B cell (primary cell): ENCODE data around the gene VPS13D. TPM values are rescaled to one million over a fixed set of nuclear protein-coding genes. Genes with fewer than 3 reads are reported as not detected.

Source experiments
- ATAC-seq: fragments of 200-7000 bp; cut with Tn5 transposase; one replicate; pipeline ENCODE4 v1.10.0; 2021; ENCODE audit warnings: low read depth, mild to moderate bottlenecking, moderate number of reproducible peaks, moderate library complexity
- CTCF ChIA-PET: fragments of 350-600 bp; sonication (Branson Sonifier 250); formaldehyde crosslinking; loops from one replicate; lab custom pipeline; 2021; ENCODE audit warnings: antibody characterized with exemption, inconsistent platforms; lab: Charles Lee
- POLR2A ChIA-PET: fragments of 350-600 bp; sonication (Branson Sonifier 250); formaldehyde crosslinking; loops from one replicate; lab custom pipeline; 2021; ENCODE audit warnings: antibody characterized with exemption; lab: Charles Lee
- DNase-seq: peaks from one replicate; pipeline ENCODE4 v3.0.0; 2013
- H2AFZ ChIP-seq: 2 replicates; pipeline ENCODE4 v1.6.1; 2012; ENCODE audit warnings: mild to moderate bottlenecking, low read depth, low read length; ENCODE audit not compliant: insufficient read depth, poor library complexity, severe bottlenecking
- H3K27ac ChIP-seq, 2 donors: 1 replicate in 1 of 2; 2 replicates in 1 of 2; pipeline ENCODE4 v1.5.1; 2012 to 2013; ENCODE audit warnings: low read length in 2 of 2, mild to moderate bottlenecking in 2 of 2, moderate library complexity in 1 of 2
- H3K27me3 ChIP-seq, 4 experiments: fragments of 200-600 bp in 1 of 4; sonication (generic) in 1 of 4; replicated peaks in 1 of 4; 1 replicate in 2 of 4; 2 replicates in 2 of 4; pipeline versions ENCODE4 v1.6.1 to v1.7.0; 2013 to 2016; ENCODE audit warnings: low read length in 3 of 4, mild to moderate bottlenecking in 2 of 4, mixed read lengths in 1 of 4, moderate library complexity in 1 of 4; ENCODE audit not compliant: insufficient read depth in 4 of 4, control insufficient read depth in 3 of 4; ENCODE audit errors: control extremely low read depth in 1 of 4
- H3K36me3 ChIP-seq, 2 experiments: replicated peaks in 1 of 2; 1 replicate in 1 of 2; 2 replicates in 1 of 2; pipeline versions ENCODE4 v1.6.1 to v1.7.1; 2013; ENCODE audit warnings: low read length in 1 of 2; ENCODE audit not compliant: insufficient read depth in 2 of 2, control insufficient read depth in 1 of 2; ENCODE audit errors: control extremely low read depth in 1 of 2, extremely low read depth in 1 of 2
- H3K4me1 ChIP-seq, 2 donors: fragments of 200-600 bp in 1 of 2; sonication (generic) in 1 of 2; 1 replicate in 1 of 2; 2 replicates in 1 of 2; pipeline versions ENCODE4 v1.5.1 to v1.6.1; 2013 to 2017; ENCODE audit warnings: low read length in 2 of 2; ENCODE audit not compliant: control insufficient read depth in 2 of 2, insufficient read depth in 2 of 2
- H3K4me2 ChIP-seq: replicated peaks from 2 replicates; pipeline ENCODE3; 2012; ENCODE audit warnings: mild to moderate bottlenecking, low read depth, low read length; ENCODE audit not compliant: poor library complexity, severe bottlenecking
- H3K4me3 ChIP-seq, 5 experiments: fragments of 200-600 bp in 1 of 5; sonication (generic) in 1 of 5; 1 replicate in 3 of 5; 2 replicates in 2 of 5; pipeline versions ENCODE4 v1.5.1 to v1.7.0; 2011 to 2016; ENCODE audit warnings: low read length in 4 of 5, mild to moderate bottlenecking in 4 of 5, low read depth in 2 of 5, control low read depth in 1 of 5, moderate library complexity in 1 of 5; ENCODE audit not compliant: insufficient read depth in 1 of 5; ENCODE audit errors: control extremely low read depth in 1 of 5, extremely low read depth in 1 of 5
- H3K79me2 ChIP-seq: fragments of 200-600 bp; sonication (generic); one replicate; pipeline ENCODE4 v1.6.0; 2016; ENCODE audit warnings: low read length; ENCODE audit not compliant: control insufficient read depth, insufficient read depth
- H3K9ac ChIP-seq: fragments of 200-600 bp; sonication (generic); 2 replicates; pipeline ENCODE4 v1.6.1; 2017; ENCODE audit warnings: mild to moderate bottlenecking, low read length, moderate library complexity
- H3K9me3 ChIP-seq, 3 donors: one replicate each; pipeline versions ENCODE4 v1.6.1 to v1.7.1; 2013; ENCODE audit warnings: low read length in 2 of 3; ENCODE audit not compliant: control insufficient read depth in 2 of 3, insufficient read depth in 1 of 3; ENCODE audit errors: control extremely low read depth in 1 of 3
- H4K20me1 ChIP-seq: 2 replicates; pipeline ENCODE4 v1.6.0; 2012; ENCODE audit warnings: mild to moderate bottlenecking, low read length; ENCODE audit not compliant: insufficient read depth, control insufficient read depth, poor library complexity, severe bottlenecking
- H3K27ac Mint-ChIP-seq: one replicate; pipeline ENCODE4 v1.8.0; 2021; ENCODE audit warnings: mixed read lengths
- H3K27me3 Mint-ChIP-seq: one replicate; pipeline ENCODE4 v1.8.0; 2021; ENCODE audit warnings: mixed read lengths
- H3K4me1 Mint-ChIP-seq: one replicate; pipeline ENCODE4 v1.8.0; 2021; ENCODE audit warnings: mixed read lengths
- H3K4me3 Mint-ChIP-seq: one replicate; pipeline ENCODE4 v1.8.0; 2021; ENCODE audit warnings: mixed read lengths
- H3K9me3 Mint-ChIP-seq: one replicate; pipeline ENCODE4 v1.8.0; 2022; ENCODE audit warnings: mixed read lengths; ENCODE audit not compliant: insufficient read depth
- CTCF ChIP-seq: fragments of 200-600 bp; IDR thresholded peaks from one replicate; pipeline ENCODE4 v1.8.0; 2022; ENCODE audit warnings: antibody characterized with exemption, mild to moderate bottlenecking
- EZH2 ChIP-seq: IDR thresholded peaks from 2 replicates; pipeline ENCODE4 v1.6.1; 2012; ENCODE audit warnings: borderline replicate concordance, low read depth, mild to moderate bottlenecking, moderate library complexity, low read length; ENCODE audit not compliant: insufficient read depth, poor library complexity, severe bottlenecking
- WGBS: methylation state at CpG from one replicate; pipeline ENCODE4 v1.1.5; 2013; ENCODE audit warnings: missing lambda C conversion rate; ENCODE audit not compliant: insufficient coverage; 5-methylcytosine and 5-hydroxymethylcytosine counted together
- intact Hi-C: fragments of 100-400 bp; cut with micrococcal nuclease; formaldehyde crosslinking; loops from one replicate; pipeline ENCODE4 v1.10.0; 2022
- polyA plus RNA-seq: library from polyadenylated mRNA; depleted of rRNA; stranded (reverse); fragments of >200 nt; gene quantifications from 2 replicates; pipeline ENCODE4 v1.2.3, GENCODE V29; 2012
- total RNA-seq, 2 donors: library from RNA; stranded (reverse); fragments of 120-200 nt in 1 of 2; gene quantifications; 1 replicate in 1 of 2; 2 replicates in 1 of 2; pipeline versions ENCODE4 v1.2.3 to v1.2.4, GENCODE V29; 2013 to 2022

VPS13D gene
- total and polyA plus RNA-seq, 2 donors (not counting 1 experiment from before 2014, with no cell fraction given), result 29.9 to 104 TPM

DNA sequence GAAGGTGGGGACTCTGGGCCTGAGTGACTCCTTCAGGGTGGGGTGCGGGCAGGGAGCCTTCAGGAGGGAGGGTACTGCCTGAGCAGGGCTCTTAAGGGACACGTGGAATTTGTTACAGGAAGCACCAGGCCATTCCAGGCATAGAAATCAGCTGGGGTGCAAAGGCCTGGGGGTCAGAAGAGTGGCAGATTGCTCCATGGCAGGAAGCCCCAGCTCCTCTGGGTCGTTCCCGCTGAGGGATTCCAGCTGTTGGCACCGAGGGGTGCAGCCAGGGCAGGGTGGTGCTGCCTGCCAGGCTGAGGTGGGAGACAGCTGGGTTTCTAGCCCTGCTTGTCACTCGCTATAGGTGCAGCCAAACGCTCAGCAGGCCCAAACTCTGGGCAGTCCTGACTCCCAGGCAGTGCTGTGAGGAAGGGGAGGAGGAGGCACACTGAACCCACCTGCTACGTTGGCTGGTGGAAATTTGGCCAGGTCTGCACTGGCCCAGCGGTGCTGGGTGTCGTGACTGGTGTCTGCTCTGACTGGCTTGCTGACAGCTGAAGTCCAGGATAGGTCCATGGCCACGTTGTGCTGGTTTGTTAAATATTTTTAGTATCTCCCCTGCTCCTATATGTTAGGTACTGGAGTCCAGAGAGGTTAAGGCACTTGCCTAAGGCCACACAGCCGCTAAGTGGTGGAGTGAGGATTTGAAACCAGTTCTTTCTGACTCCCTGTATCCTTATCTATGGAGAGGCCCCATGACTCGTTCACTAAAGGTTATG, 43.7 kb upstream of the VPS13D start:
- ChIA-PET POLR2A (interaction anchor here (0.6 to 0.8 kb wide), 4 partner anchors 53 to 277 kb away, joined by 3 to 5 read pairs (median 4); no protein-coding TSS in a partner anchor), CTCF (interaction anchor here (0.6 to 8.3 kb wide), 3 partner anchors 10 to 62 kb away, joined by 3 to 96 read pairs (median 7); no protein-coding TSS in a partner anchor)
- H3K27me3 Mint-ChIP-seq, result no peaks in the 10 kb centered on the region
- peak overlapping the region; percentile 37 for H3K27ac Mint-ChIP-seq
- Histone ChIP-seq H3K9me3 (no peaks in the 10 kb centered on the region), H3K27me3 (no peaks in the 10 kb centered on the region), H2AFZ (no peak overlapping the region), H3K4me1 (peaks cover 17 to 50% of the 10 kb centered on the region in 2 donors), H3K27ac (no peak overlapping the region), H3K4me3 (no peak overlapping the region), H3K79me2 (peaks cover 78% of the 10 kb centered on the region), H3K36me3 (peaks cover 0 to 39% of the 10 kb centered on the region in 2 experiments), H4K20me1 (peaks cover 84% of the 10 kb centered on the region), H3K9ac (no peak overlapping the region), H3K4me2 (no peak overlapping the region)
- intact Hi-C loops, result loop anchor here (2.0 kb wide), 1 partner anchor 33 kb away; no protein-coding TSS in a partner anchor
- no peaks in the 10 kb centered on the region for H3K9me3 Mint-ChIP-seq
- H3K4me1 Mint-ChIP-seq, result peaks cover 57% of the 10 kb centered on the region
- no peak overlapping the region for H3K4me3 Mint-ChIP-seq
- 78% methylated on average over 8 of the region's 13 CpGs for WGBS
- TF ChIP-seq EZH2, result no peak
- DNase-seq, result no peak
- ATAC-seq, result no peak

GRCh38 chr1:12186679-12186985, 43.2 kb upstream of the VPS13D start:
- POLR2A ChIA-PET, result interaction anchor here (0.6 kb wide), 1 partner anchor 54 kb away, joined by 3 read pairs; no protein-coding TSS in a partner anchor
- H2AFZ ChIP-seq, result no peak overlapping the region
- H3K27me3 ChIP-seq, result no peaks in the 10 kb centered on the region
- ATAC-seq, result no peak
- DNase-seq, result no peak
- H3K9me3 ChIP-seq, result no peaks in the 10 kb centered on the region
- 93% methylated on average over 4 of the region's 4 CpGs for WGBS
- H3K4me1 Mint-ChIP-seq, result peaks cover 56% of the 10 kb centered on the region
- peak overlapping the region; percentile 20 for H3K27ac Mint-ChIP-seq
- H3K4me3 ChIP-seq, result no peak overlapping the region
- no peaks in the 10 kb centered on the region for H3K9me3 Mint-ChIP-seq
- peaks cover 79% of the 10 kb centered on the region for H4K20me1 ChIP-seq
- no peak overlapping the region for H3K27ac ChIP-seq
- intact Hi-C loops, result no loop called here
- peaks cover 0 to 43% of the 10 kb centered on the region in 2 experiments for H3K36me3 ChIP-seq
- TF ChIP-seq EZH2 (no peak), CTCF (no peak)
- H3K9ac ChIP-seq, result no peak overlapping the region
- H3K27me3 Mint-ChIP-seq, result no peaks in the 10 kb centered on the region
- CTCF ChIA-PET, result interaction anchor here (1.0 to 8.3 kb wide), 2 partner anchors 10 to 62 kb away, joined by 7 to 96 read pairs; no protein-coding TSS in a partner anchor
- peaks cover 73% of the 10 kb centered on the region for H3K79me2 ChIP-seq
- H3K4me1 ChIP-seq, result peaks cover 17 to 48% of the 10 kb centered on the region in 2 donors
- H3K4me3 Mint-ChIP-seq, result no peak overlapping the region
- H3K4me2 ChIP-seq, result no peak overlapping the region
